Measurements from ENCODE around the gene ZBED6. TPM values are rescaled to one million over a fixed set of nuclear protein-coding genes. Genes with fewer than 3 reads are reported as not detected.
A peak's percentile ranks its signal among the peaks of the same experiment; 100 is the strongest.

ZBED6 gene
- total and polyA plus RNA-seq, 9 of the 15 experiments (the other 6 are each of a cell fraction or from before 2014, with no cell fraction given), result 0.21 to 16.6 (median 5.0) TPM

DNA sequence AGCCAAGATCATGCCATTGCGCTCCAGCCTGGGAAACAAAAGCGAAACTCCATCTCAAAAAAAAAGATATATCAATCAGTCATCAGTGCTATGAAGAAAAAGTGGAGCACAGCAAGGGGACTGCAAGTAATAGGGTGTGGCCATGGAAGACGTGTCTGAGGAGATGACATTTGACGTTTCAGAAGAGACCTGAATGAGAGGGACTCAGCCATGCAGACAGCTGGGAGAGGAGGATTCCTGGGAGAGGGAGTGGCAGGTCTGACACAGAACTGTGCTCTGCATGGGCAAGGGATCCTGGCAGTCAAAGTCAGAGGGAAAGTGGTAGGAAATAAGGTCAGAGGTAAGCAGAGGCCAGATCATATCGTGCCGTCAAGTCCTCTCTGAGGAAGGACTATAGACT is 27.2 kb upstream of the ZBED6 start:
- Histone ChIP-seq H3K27ac (ENCODE audit: extremely low read depth, low read depth, low read length) (no peak overlapping the region), H3K4me2 (ENCODE audit: insufficient read depth, low read length) (no peak overlapping the region), H3K4me3 (no peak overlapping the region), H3K9me3 (replicated peaks; ENCODE audit: control insufficient read depth, insufficient read depth, low read depth, low read length) (no peaks in the 10 kb centered on the region), H3K9ac (ENCODE audit: insufficient read depth in 1 of 2, low read depth in 2 of 2, low read length in 2 of 2) (no peak overlapping the region), H3K9me1 (ENCODE audit: control insufficient read depth, insufficient read depth, low read length) (no peaks in the 10 kb centered on the region), H4K20me1 (replicated peaks; ENCODE audit: control insufficient read depth, insufficient read depth, low read length) (no peaks in the 10 kb centered on the region), H2AFZ (ENCODE audit: low read depth, low read length) (no peak overlapping the region), H3K79me2 (ENCODE audit: control insufficient read depth, insufficient read depth, low read length) (no peaks in the 10 kb centered on the region), H3K27me3 (ENCODE audit: control insufficient read depth in 2 of 2, insufficient read depth in 2 of 2, low read length in 2 of 2) (peaks cover 31 to 32% of the 10 kb centered on the region in 2 experiments), H3K4me1 (replicated peaks in 1 of 2; ENCODE audit: control insufficient read depth in 2 of 2, insufficient read depth in 2 of 2, low read length in 2 of 2) (peaks cover 4 to 12% of the 10 kb centered on the region in 2 experiments; a peak in 4 of 5 replicates), H3K36me3 (ENCODE audit: control insufficient read depth, insufficient read depth, low read length) (no peaks in the 10 kb centered on the region)
- FAIRE-seq, result no peak
- WGBS (ENCODE audit: insufficient coverage, low coverage, missing lambda C conversion rate), result 19% methylated on average over 6 of the region's 6 CpGs
- TF ChIP-seq, protein P1, sequence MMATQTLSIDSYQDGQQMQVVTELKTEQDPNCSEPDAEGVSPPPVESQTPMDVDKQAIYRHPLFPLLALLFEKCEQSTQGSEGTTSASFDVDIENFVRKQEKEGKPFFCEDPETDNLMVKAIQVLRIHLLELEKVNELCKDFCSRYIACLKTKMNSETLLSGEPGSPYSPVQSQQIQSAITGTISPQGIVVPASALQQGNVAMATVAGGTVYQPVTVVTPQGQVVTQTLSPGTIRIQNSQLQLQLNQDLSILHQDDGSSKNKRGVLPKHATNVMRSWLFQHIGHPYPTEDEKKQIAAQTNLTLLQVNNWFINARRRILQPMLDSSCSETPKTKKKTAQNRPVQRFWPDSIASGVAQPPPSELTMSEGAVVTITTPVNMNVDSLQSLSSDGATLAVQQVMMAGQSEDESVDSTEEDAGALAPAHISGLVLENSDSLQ (IDR thresholded peaks at IDR 0.05), result peak; percentile 47
- TF ChIP-seq MEIS2 (IDR thresholded peaks at IDR 0.05; ENCODE audit: partially characterized antibody) (peak; percentile 68), NR2C2 (CRISPR knock-in tag; IDR thresholded peaks at IDR 0.05) (no peak), NR2C2 (tag; IDR thresholded peaks at IDR 0.05) (0 out of 2 replicates have a peak, but pooled peaks have one; percentile 3), TRIM24 (IDR thresholded peaks at IDR 0.05) (no peak), PBX2 (CRISPR knock-in tag; IDR thresholded peaks at IDR 0.05; ENCODE audit: low read depth) (no peak), PBX2 (tag; conservative IDR thresholded peaks at IDR 0.05; ENCODE audit: low read depth) (peak; percentile 80)
- TF ChIP-seq, protein P2, sequence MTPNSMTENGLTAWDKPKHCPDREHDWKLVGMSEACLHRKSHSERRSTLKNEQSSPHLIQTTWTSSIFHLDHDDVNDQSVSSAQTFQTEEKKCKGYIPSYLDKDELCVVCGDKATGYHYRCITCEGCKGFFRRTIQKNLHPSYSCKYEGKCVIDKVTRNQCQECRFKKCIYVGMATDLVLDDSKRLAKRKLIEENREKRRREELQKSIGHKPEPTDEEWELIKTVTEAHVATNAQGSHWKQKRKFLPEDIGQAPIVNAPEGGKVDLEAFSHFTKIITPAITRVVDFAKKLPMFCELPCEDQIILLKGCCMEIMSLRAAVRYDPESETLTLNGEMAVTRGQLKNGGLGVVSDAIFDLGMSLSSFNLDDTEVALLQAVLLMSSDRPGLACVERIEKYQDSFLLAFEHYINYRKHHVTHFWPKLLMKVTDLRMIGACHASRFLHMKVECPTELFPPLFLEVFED (CRISPR knock-in tag; conservative IDR thresholded peaks at IDR 0.05), result no peak
- intact Hi-C loops (cut with micrococcal nuclease), result no loop called here
- CTCF ChIA-PET (ENCODE audit: low intra/inter-chr PET ratio), result no interaction called here
- in situ Hi-C loops (cut with MboI), result no loop called here
- BruUV-seq (replicated peaks), result no TSS peak
- DNase-seq (ENCODE audit: extremely low read depth in 1 of 4, low spot score in 3 of 4), result peak in 1 of 4 experiments; percentile 9
- 0 out of 3 replicates have a peak, but pooled peaks have one; percentile 12 for ATAC-seq
- POLR2A ChIA-PET, result interaction anchor here (0.6 kb wide), 1 partner anchor 19 kb away, joined by 3 read pairs; no protein-coding TSS in a partner anchor

Measured in K562 (cell line).